Prostate gland (tissue), 2 donors: ENCODE data around the gene ANXA9. TPM values are rescaled to one million over a fixed set of nuclear protein-coding genes. Genes with fewer than 3 reads are reported as not detected.

ENCODE experiments used
- DNase-seq: peaks from one replicate; pipeline ENCODE4 v3.0.0-alpha.2; 2019; ENCODE audit warnings: low spot score
- H3K27ac ChIP-seq, 2 donors: fragments of 200-600 bp; sonication (generic); 2 replicates each; pipeline ENCODE4 v1.5.1; 2017 to 2019
- H3K27me3 ChIP-seq: fragments of 200-600 bp; sonication (generic); replicated peaks from 2 replicates; pipeline ENCODE4 v1.5.1; 2019; ENCODE audit not compliant: insufficient read depth
- H3K36me3 ChIP-seq, 2 donors: fragments of 200-600 bp; sonication (generic); 1 replicate in 1 of 2; 2 replicates in 1 of 2; pipeline versions ENCODE4 v1.5.1 to v1.8.1; 2017 to 2019
- H3K4me1 ChIP-seq: fragments of 200-600 bp; sonication (generic); replicated peaks from 2 replicates; pipeline ENCODE4 v1.5.1; 2019
- H3K4me3 ChIP-seq, 2 donors: fragments of 200-600 bp; sonication (generic); 2 replicates each; pipeline ENCODE4 v1.5.1; 2017 to 2019
- H3K9me3 ChIP-seq: fragments of 200-600 bp; sonication (generic); 2 replicates; pipeline ENCODE4 v1.5.1; 2017
- POLR2A ChIP-seq: fragments of 450-650 bp; IDR thresholded peaks from one replicate; pipeline ENCODE4 v1.6.1; 2016; ENCODE audit warnings: antibody characterized with exemption, mild to moderate bottlenecking
- POLR2AphosphoS5 ChIP-seq: sonication (generic); formaldehyde crosslinking; IDR thresholded peaks from one replicate; pipeline ENCODE4 v1.6.1; 2017; ENCODE audit warnings: antibody characterized with exemption
- WGBS: methylation state at CpG from one replicate; pipeline ENCODE4 v1.1.5; 2018; 5-methylcytosine and 5-hydroxymethylcytosine counted together
- intact Hi-C: fragments of 100-400 bp; cut with DNase I; formaldehyde crosslinking; loops from one replicate; pipeline ENCODE4 v1.14.2; 2022
- total RNA-seq, 2 donors: library from RNA; depleted of rRNA; stranded (reverse); fragments of >200 nt; gene quantifications; one replicate each; pipeline ENCODE4 v1.1.0, GENCODE V29; 2016
- TF ChIP-seq, protein P1 (sequence below), 4 experiments: fragments of 200-600 bp in 2 of 4; fragments of 450-650 bp in 2 of 4; sonication (generic) in 2 of 4; IDR thresholded peaks; 1 replicate in 3 of 4; 2 replicates in 1 of 4; pipeline ENCODE4 v1.5.1; 2016 to 2019; ENCODE audit warnings: antibody characterized with exemption in 4 of 4, mild to moderate bottlenecking in 2 of 4, moderate library complexity in 2 of 4

ANXA9 gene
- total RNA-seq, 2 donors from 2014 or later = 1.1 to 3.4 TPM

DNA sequence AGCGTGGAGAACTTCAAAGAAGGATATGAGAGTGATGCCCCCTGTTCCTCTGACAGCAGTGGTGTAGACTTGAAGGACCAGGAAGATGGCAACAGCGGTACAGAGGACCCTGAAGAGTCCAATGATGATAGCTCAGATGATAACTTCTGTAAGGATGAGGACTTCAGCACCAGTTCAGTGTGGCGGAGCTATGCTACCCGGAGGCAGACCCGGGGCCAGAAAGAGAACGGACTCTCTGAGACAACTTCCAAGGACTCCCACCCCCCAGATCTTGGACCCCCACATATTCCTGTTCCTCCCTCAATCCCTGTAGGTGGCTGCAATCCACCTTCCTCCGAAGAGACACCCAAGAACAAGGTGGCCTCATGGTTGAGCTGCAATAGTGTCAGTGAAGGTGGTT is 21.4 kb upstream of the ANXA9 start:
- Histone ChIP-seq H3K9me3 (no peaks in the 10 kb centered on the region), H3K4me1 (no peaks in the 10 kb centered on the region), H3K36me3 (peaks cover 1 to 12% of the 10 kb centered on the region in 2 donors), H3K27me3 (no peaks in the 10 kb centered on the region), H3K27ac (no peak overlapping the region), H3K4me3 (no peak overlapping the region)
- intact Hi-C loops = no loop called here
- TF ChIP-seq, protein P1, sequence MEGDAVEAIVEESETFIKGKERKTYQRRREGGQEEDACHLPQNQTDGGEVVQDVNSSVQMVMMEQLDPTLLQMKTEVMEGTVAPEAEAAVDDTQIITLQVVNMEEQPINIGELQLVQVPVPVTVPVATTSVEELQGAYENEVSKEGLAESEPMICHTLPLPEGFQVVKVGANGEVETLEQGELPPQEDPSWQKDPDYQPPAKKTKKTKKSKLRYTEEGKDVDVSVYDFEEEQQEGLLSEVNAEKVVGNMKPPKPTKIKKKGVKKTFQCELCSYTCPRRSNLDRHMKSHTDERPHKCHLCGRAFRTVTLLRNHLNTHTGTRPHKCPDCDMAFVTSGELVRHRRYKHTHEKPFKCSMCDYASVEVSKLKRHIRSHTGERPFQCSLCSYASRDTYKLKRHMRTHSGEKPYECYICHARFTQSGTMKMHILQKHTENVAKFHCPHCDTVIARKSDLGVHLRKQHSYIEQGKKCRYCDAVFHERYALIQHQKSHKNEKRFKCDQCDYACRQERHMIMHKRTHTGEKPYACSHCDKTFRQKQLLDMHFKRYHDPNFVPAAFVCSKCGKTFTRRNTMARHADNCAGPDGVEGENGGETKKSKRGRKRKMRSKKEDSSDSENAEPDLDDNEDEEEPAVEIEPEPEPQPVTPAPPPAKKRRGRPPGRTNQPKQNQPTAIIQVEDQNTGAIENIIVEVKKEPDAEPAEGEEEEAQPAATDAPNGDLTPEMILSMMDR (IDR thresholded peaks at IDR 0.05) = no peak
- TF ChIP-seq POLR2A (no peak), POLR2AphosphoS5 (no peak)
- 93% methylated on average over 7 of the region's 7 CpGs for WGBS
- DNase-seq = no peak

DNA sequence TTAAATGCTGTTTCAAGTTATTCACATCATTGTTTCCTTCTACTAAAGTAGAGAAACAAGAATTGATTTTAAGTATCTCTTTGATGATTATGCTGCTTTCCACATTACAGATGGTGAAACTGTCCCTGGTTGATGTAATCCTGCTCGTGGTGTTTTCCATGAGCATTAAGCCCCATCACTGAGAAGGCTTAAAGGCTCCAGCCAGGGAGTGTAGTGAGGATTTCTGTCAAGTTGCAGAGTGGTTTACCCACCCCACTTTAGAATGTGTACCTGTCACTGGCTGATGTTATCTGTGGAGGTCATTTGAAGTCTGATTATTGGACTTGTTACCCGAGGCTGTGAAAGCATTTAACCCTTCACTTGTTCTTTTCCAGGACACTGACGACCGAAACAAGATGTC is 20.3 kb upstream of the ANXA9 start:
- WGBS = 58% methylated on average over 4 of the region's 4 CpGs
- Histone ChIP-seq H3K4me1 (no peaks in the 10 kb centered on the region), H3K4me3 (no peak overlapping the region), H3K36me3 (peaks cover 13 to 24% of the 10 kb centered on the region in 2 donors), H3K27me3 (no peaks in the 10 kb centered on the region), H3K27ac (no peak overlapping the region), H3K9me3 (no peaks in the 10 kb centered on the region)
- no peak for DNase-seq
- intact Hi-C loops = no loop called here
- TF ChIP-seq, protein P1 (IDR thresholded peaks at IDR 0.05) = no peak
- no peak for TF ChIP-seq POLR2AphosphoS5
- no peak for TF ChIP-seq POLR2A

DNA sequence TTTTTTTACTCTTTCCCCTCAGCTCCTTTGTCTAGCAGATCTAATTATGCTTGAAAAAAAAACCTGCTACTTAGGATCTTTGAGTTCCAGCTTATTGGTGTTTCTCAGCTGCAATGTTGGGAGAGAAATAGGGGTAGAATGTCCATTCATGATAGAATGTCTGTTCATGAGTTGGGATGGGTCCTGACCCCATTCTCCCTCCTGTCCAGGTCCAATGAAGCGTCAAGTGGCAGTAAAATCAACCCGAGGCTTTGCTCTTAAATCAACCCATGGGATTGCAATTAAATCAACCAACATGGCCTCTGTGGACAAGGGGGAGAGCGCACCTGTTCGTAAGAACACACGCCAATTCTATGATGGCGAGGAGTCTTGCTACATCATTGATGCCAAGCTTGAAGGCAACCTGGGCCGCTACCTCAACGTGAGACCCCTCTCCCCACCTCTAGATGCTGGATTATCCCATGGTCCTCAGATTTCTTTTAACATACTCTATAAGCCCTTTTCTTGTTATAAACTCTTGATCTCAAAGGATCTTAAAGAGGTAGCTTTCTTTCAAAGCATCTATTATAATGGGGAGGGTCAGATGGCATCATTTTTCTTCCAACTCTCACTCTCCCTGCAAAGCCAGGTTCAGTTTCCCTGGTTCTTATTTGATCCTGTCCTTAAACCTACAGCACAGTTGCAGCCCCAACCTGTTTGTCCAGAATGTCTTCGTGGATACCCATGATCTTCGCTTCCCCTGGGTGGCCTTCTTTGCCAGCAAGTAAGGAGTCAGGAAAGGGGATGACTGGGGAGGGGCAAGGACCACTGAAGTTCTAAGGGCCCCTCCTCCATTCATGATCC is 18.6 kb upstream of the ANXA9 start:
- Histone ChIP-seq H3K36me3 (peaks cover 18 to 40% of the 10 kb centered on the region in 2 donors), H3K4me1 (no peaks in the 10 kb centered on the region), H3K27me3 (no peaks in the 10 kb centered on the region), H3K27ac (no peak overlapping the region), H3K4me3 (no peak overlapping the region), H3K9me3 (no peaks in the 10 kb centered on the region)
- DNase-seq = no peak
- WGBS = 82% methylated on average over 10 of the region's 10 CpGs
- TF ChIP-seq, protein P1 (IDR thresholded peaks at IDR 0.05) = no peak
- TF ChIP-seq POLR2A = no peak
- TF ChIP-seq POLR2AphosphoS5 = no peak
- intact Hi-C loops = no loop called here

- no peak overlapping the region for H3K27ac ChIP-seq
- 77% methylated on average over 5 of the region's 5 CpGs for WGBS
- intact Hi-C loops = no loop called here
- H3K4me3 ChIP-seq = no peak overlapping the region
- H3K27me3 ChIP-seq = no peaks in the 10 kb centered on the region
- TF ChIP-seq POLR2AphosphoS5 = no peak
- no peak for TF ChIP-seq POLR2A
- TF ChIP-seq, protein P1 (IDR thresholded peaks at IDR 0.05) = no peak
- H3K4me1 ChIP-seq = no peaks in the 10 kb centered on the region
- no peak for DNase-seq
- peaks cover 18 to 40% of the 10 kb centered on the region in 2 donors for H3K36me3 ChIP-seq
- no peaks in the 10 kb centered on the region for H3K9me3 ChIP-seq
These were observed 18.0 kb upstream of the ANXA9 start for GRCh38 chr1:150964164-150964489.

DNA sequence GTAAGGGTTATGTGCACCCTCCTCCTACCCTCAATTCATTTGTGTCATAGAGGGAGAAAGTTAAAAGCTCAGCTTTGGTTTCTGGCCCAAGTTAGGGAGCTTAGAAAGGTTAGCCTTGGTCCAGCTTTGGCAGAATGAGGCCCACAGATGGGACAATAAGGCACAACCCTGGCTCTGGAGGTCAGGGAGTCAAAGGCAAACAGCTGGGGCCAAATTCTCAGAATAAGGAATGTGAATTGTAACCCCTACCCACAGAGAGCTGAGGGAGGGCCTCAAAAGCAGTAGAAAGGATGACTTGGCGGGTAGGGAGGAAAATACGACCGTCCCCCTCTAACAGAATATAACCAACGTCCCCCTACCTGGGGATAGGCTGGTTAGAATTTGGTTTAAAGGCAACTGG is 16.5 kb upstream of the ANXA9 start:
- H3K27me3 ChIP-seq = no peaks in the 10 kb centered on the region
- intact Hi-C loops = no loop called here
- H3K4me3 ChIP-seq = no peak overlapping the region
- 86% methylated on average over 4 of the region's 4 CpGs for WGBS
- H3K9me3 ChIP-seq = no peaks in the 10 kb centered on the region
- no peak for DNase-seq
- TF ChIP-seq POLR2AphosphoS5 (no peak), POLR2A (no peak)
- TF ChIP-seq, protein P1 (IDR thresholded peaks at IDR 0.05) = no peak
- H3K4me1 ChIP-seq = peaks cover under 1% of the 10 kb centered on the region
- H3K36me3 ChIP-seq = peaks cover 18 to 38% of the 10 kb centered on the region in 2 donors
- no peak overlapping the region for H3K27ac ChIP-seq
